K562 (cell line): ENCODE results near the gene CACNA1S. TPM values are rescaled to one million over a fixed set of nuclear protein-coding genes. Genes with fewer than 3 reads are reported as not detected.
A peak's percentile ranks its signal among the peaks of the same experiment; 100 is the strongest.

ENCODE experiments used
- ATF7 ChIP-seq: fragments of 450-650 bp; IDR thresholded peaks from 2 replicates; pipeline ENCODE4 v1.7.1; 2014; ENCODE audit warnings: mild to moderate bottlenecking, moderate library complexity
- C11orf30 ChIP-seq: fragments of 450-650 bp; IDR thresholded peaks from 2 replicates; pipeline ENCODE4 v1.6.1; 2016; ENCODE audit warnings: low read depth, mild to moderate bottlenecking
- CHD1 ChIP-seq: fragments of 200-600 bp; sonication (generic); IDR thresholded peaks from one replicate; pipeline ENCODE4 v1.6.1; 2012; ENCODE audit warnings: mild to moderate bottlenecking, moderate library complexity, low read length, inconsistent platforms
- CSDE1 ChIP-seq, 2 experiments: fragments of 450-650 bp; IDR thresholded peaks; 2 replicates each; pipeline ENCODE4 v1.6.1; 2016; ENCODE audit warnings: mild to moderate bottlenecking in 1 of 2
- CTBP1 ChIP-seq: fragments of 450-650 bp; IDR thresholded peaks from 2 replicates; pipeline ENCODE4 v1.6.1; 2016; ENCODE audit warnings: borderline replicate concordance
- DDX20 ChIP-seq: fragments of 450-650 bp; IDR thresholded peaks from 2 replicates; pipeline ENCODE4 v1.6.1; 2016; ENCODE audit warnings: missing genetic modification characterization, low read depth, mild to moderate bottlenecking, missing compliant biosample characterization, moderate library complexity
- ETS2 ChIP-seq: IDR thresholded peaks from 2 replicates; pipeline ENCODE4 v1.6.1; 2016; ENCODE audit warnings: borderline replicate concordance, missing genetic modification characterization, mild to moderate bottlenecking, moderate library complexity, missing compliant biosample characterization; ENCODE audit not compliant: poor library complexity, severe bottlenecking
- ETV5 ChIP-seq: sonication (generic); formaldehyde crosslinking; IDR thresholded peaks from 2 replicates; pipeline ENCODE4 v1.4.0; 2020; ENCODE audit warnings: low read depth, mild to moderate bottlenecking, missing genetic modification reagents
- EZH2 ChIP-seq: IDR thresholded peaks from 2 replicates; pipeline ENCODE4 v1.6.1; 2012; ENCODE audit warnings: low read depth, mild to moderate bottlenecking, inconsistent platforms, low read length, borderline replicate concordance
- KDM1A ChIP-seq, 2 experiments: fragments of 450-650 bp; IDR thresholded peaks; 2 replicates each; pipeline ENCODE4 v1.6.1; 2016; ENCODE audit warnings: mild to moderate bottlenecking in 2 of 2
- MCM2 ChIP-seq: fragments of 450-650 bp; IDR thresholded peaks from 2 replicates; pipeline ENCODE4 v1.6.1; 2017; ENCODE audit warnings: low read depth, mild to moderate bottlenecking
- MEIS2 ChIP-seq: fragments of 450-650 bp; IDR thresholded peaks from 2 replicates; pipeline ENCODE4 v1.6.1; 2014; ENCODE audit warnings: mild to moderate bottlenecking; ENCODE audit not compliant: partially characterized antibody
- NR3C1 ChIP-seq: sonication (generic); formaldehyde crosslinking; IDR thresholded peaks from 2 replicates; pipeline ENCODE4 v1.8.1; 2022; ENCODE audit warnings: missing genetic modification reagents
- NR4A1 ChIP-seq, 2 experiments: fragments of 250-450 bp in 1 of 2; fragments of 450-650 bp in 1 of 2; sonication (Bioruptor Pico) in 1 of 2; IDR thresholded peaks; 2 replicates each; pipeline versions ENCODE4 v1.4.0 to v1.6.1; 2016 to 2020; ENCODE audit warnings: mild to moderate bottlenecking in 2 of 2, missing compliant biosample characterization in 1 of 2, missing genetic modification characterization in 1 of 2, moderate library complexity in 1 of 2
- PURB ChIP-seq: sonication (generic); formaldehyde crosslinking; IDR thresholded peaks from 2 replicates; pipeline ENCODE4 v1.9.0; 2021; ENCODE audit warnings: low read depth, mild to moderate bottlenecking, missing genetic modification reagents
- RB1 ChIP-seq: fragments of 450-650 bp; IDR thresholded peaks from 2 replicates; pipeline ENCODE4 v1.6.1; 2017; ENCODE audit warnings: low read depth, mild to moderate bottlenecking
- RBFOX2 ChIP-seq: fragments of 200-400 bp; formaldehyde crosslinking; IDR thresholded peaks from 2 replicates; pipeline ENCODE4 v1.6.1; 2017; ENCODE audit warnings: low read depth, mild to moderate bottlenecking, low read length, moderate library complexity
- SMAD2 ChIP-seq: fragments of 150-350 bp; IDR thresholded peaks from 2 replicates; pipeline ENCODE4 v1.6.1; 2014; ENCODE audit warnings: low read depth, mild to moderate bottlenecking, low read length
- ZC3H11A ChIP-seq: IDR thresholded peaks from 2 replicates; pipeline ENCODE4 v1.6.1; 2012; ENCODE audit warnings: low read depth, low read length, improper control_type of control experiment
- ZNF316 ChIP-seq: fragments of 450-650 bp; IDR thresholded peaks from 2 replicates; pipeline ENCODE4 v1.6.1; 2016
- ZNF561 ChIP-seq: fragments of 450-650 bp; formaldehyde crosslinking; conservative IDR thresholded peaks from 2 replicates; pipeline ENCODE4 v1.4.0; 2020; ENCODE audit warnings: mild to moderate bottlenecking, moderate library complexity
- ZNF79 ChIP-seq: fragments of 250-450 bp; sonication (Bioruptor Pico); IDR thresholded peaks from 2 replicates; pipeline ENCODE4 v1.4.0; 2020; ENCODE audit warnings: low read depth, mild to moderate bottlenecking, moderate library complexity
- polyA plus RNA-seq, 8 experiments: library from polyadenylated mRNA; depleted of rRNA in 4 of 8; stranded (reverse) in 5 of 8; unstranded in 3 of 8; fragments of >200 nt; fragmentation: Nextera tagmentation in 2 of 8; fragmentation: Illumina TruSeq in 1 of 8; extraction: Ambion mirVana in 2 of 8; extraction: Trizol in 1 of 8; gene quantifications; 2 replicates each; pipeline versions ENCODE4 v1.2.1 to v1.2.3, GENCODE V29; 2011 to 2014; ENCODE audit warnings: inconsistent platforms in 1 of 8, missing spikeins in 1 of 8
- total RNA-seq, 7 experiments: library from RNA; depleted of rRNA in 6 of 7; stranded (reverse); fragments of >200 nt in 6 of 7; fragmentation: Illumina TruSeq in 2 of 7; extraction: Trizol in 2 of 7; gene quantifications; 2 replicates each; pipeline versions ENCODE4 v1.2.1 to v1.2.3, GENCODE V29; 2011 to 2021; ENCODE audit warnings: low replicate concordance in 1 of 7
- TF ChIP-seq, protein P1 (sequence below): conservative IDR thresholded peaks from 2 replicates; pipeline ENCODE4 v1.6.1; 2011; ENCODE audit warnings: low read depth, mild to moderate bottlenecking, low read length; ENCODE audit not compliant: control insufficient read depth
- TF ChIP-seq, protein P2 (sequence below): fragments of 250-450 bp; sonication (Bioruptor Pico); IDR thresholded peaks from 2 replicates; pipeline ENCODE4 v1.8.0; 2022; ENCODE audit warnings: moderate library complexity, mild to moderate bottlenecking, inconsistent platforms
- TF ChIP-seq, protein P3 (sequence below): sonication (generic); formaldehyde crosslinking; IDR thresholded peaks from 2 replicates; pipeline ENCODE4 v1.8.0; 2022; ENCODE audit warnings: missing genetic modification reagents, mild to moderate bottlenecking, moderate library complexity, borderline replicate concordance
- TF ChIP-seq, protein P4 (sequence below): IDR thresholded peaks from 3 replicates; pipeline ENCODE4 v1.6.1; 2011; ENCODE audit warnings: borderline replicate concordance, mild to moderate bottlenecking; ENCODE audit not compliant: insufficient read length, insufficient read depth

The CACNA1S gene
- total and polyA plus RNA-seq, 9 of the 15 experiments (the other 6 are each of a cell fraction or from before 2014, with no cell fraction given) = not detected

DNA sequence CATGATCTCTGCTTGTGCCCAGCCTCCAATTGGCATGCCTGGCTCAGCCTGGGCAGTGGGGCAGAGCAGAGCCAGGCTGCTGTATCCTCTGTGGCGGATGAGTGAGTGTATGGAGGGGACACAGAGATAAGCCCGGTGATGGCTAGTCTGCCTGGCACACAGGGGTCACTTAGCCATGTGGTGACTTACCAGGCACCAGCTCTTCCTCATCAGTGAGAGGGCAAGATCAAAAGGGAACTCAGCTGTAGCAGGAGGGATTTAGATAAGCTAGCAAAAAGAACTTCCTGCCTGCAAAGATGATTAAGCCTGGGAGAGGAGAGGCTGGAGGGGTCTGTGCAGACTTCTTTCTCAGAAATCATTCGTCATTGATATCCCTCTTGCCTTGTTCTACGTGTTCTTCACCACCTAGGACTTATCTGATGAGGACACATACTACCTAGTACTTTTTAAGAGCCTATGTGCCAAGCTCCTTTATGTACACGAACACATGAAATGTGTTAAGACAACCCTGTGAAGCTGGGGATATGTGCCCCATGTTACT, 96.6 kb downstream of the CACNA1S start (continued):
- peak; percentile 70 for TF ChIP-seq ETV5
- TF ChIP-seq, protein P1, sequence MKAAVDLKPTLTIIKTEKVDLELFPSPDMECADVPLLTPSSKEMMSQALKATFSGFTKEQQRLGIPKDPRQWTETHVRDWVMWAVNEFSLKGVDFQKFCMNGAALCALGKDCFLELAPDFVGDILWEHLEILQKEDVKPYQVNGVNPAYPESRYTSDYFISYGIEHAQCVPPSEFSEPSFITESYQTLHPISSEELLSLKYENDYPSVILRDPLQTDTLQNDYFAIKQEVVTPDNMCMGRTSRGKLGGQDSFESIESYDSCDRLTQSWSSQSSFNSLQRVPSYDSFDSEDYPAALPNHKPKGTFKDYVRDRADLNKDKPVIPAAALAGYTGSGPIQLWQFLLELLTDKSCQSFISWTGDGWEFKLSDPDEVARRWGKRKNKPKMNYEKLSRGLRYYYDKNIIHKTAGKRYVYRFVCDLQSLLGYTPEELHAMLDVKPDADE = no peak
- TF ChIP-seq, protein P2, sequence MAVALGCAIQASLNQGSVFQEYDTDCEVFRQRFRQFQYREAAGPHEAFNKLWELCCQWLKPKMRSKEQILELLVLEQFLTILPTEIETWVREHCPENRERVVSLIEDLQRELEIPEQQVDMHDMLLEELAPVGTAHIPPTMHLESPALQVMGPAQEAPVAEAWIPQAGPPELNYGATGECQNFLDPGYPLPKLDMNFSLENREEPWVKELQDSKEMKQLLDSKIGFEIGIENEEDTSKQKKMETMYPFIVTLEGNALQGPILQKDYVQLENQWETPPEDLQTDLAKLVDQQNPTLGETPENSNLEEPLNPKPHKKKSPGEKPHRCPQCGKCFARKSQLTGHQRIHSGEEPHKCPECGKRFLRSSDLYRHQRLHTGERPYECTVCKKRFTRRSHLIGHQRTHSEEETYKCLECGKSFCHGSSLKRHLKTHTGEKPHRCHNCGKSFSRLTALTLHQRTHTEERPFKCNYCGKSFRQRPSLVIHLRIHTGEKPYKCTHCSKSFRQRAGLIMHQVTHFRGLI (CRISPR knock-in tag) = no peak
- no peak for TF ChIP-seq CHD1
- TF ChIP-seq ZC3H11A = no peak
- TF ChIP-seq ZNF316 = 0 out of 2 replicates have a peak, but pooled peaks have one; percentile 17
- TF ChIP-seq, protein P3, sequence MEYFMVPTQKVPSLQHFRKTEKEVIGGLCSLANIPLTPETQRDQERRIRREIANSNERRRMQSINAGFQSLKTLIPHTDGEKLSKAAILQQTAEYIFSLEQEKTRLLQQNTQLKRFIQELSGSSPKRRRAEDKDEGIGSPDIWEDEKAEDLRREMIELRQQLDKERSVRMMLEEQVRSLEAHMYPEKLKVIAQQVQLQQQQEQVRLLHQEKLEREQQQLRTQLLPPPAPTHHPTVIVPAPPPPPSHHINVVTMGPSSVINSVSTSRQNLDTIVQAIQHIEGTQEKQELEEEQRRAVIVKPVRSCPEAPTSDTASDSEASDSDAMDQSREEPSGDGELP (CRISPR knock-in tag) = peak; percentile 91
- TF ChIP-seq MEIS2 = peak; percentile 54
- no peak for TF ChIP-seq ZNF79 (CRISPR knock-in tag)
- TF ChIP-seq RBFOX2 = no peak
- TF ChIP-seq ATF7 = peak; percentile 34; the same call in 1 of the 2 replicates
- TF ChIP-seq KDM1A (IDR thresholded peaks at IDR 0.05) = peak in 1 of 2 experiments; percentile 50; a peak in 2 of 4 replicates
- no peak for TF ChIP-seq NR3C1 (CRISPR knock-in tag)
- no peak for TF ChIP-seq SMAD2
- TF ChIP-seq DDX20 (tag) = no peak
- no peak for TF ChIP-seq ZNF561 (CRISPR knock-in tag)
- no peak for TF ChIP-seq ETS2 (tag)
- TF ChIP-seq MCM2 = no peak
- TF ChIP-seq C11orf30 = no peak
- 0 out of 2 replicates have a peak, but pooled peaks have one; percentile 60 for TF ChIP-seq CTBP1
- TF ChIP-seq PURB (CRISPR knock-in tag) = no peak
- TF ChIP-seq NR4A1 (CRISPR knock-in tag; IDR thresholded peaks at IDR 0.05) = no peak
- no peak for TF ChIP-seq NR4A1 (tag; IDR thresholded peaks at IDR 0.05)
- TF ChIP-seq CSDE1 (IDR thresholded peaks at IDR 0.05) = no peak
- TF ChIP-seq RB1 = 0 out of 2 replicates have a peak, but pooled peaks have one; percentile 34
- TF ChIP-seq, protein P4, sequence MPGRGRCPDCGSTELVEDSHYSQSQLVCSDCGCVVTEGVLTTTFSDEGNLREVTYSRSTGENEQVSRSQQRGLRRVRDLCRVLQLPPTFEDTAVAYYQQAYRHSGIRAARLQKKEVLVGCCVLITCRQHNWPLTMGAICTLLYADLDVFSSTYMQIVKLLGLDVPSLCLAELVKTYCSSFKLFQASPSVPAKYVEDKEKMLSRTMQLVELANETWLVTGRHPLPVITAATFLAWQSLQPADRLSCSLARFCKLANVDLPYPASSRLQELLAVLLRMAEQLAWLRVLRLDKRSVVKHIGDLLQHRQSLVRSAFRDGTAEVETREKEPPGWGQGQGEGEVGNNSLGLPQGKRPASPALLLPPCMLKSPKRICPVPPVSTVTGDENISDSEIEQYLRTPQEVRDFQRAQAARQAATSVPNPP = no peak
- no peak for TF ChIP-seq EZH2
